GM12801 (cell line): Measurements from ENCODE around the gene LINC00237.

Source experiments
- TF ChIP-seq, protein P1 (sequence below): IDR thresholded peaks from one replicate; pipeline ENCODE4 v1.5.1; 2011; ENCODE audit warnings: control low read depth; ENCODE audit not compliant: insufficient read length; ENCODE audit errors: extremely low read depth

LINC00237 gene

GRCh38 chr20:21052686-21053001 is 53.5 kb downstream of the LINC00237 start:
- TF ChIP-seq, protein P1, sequence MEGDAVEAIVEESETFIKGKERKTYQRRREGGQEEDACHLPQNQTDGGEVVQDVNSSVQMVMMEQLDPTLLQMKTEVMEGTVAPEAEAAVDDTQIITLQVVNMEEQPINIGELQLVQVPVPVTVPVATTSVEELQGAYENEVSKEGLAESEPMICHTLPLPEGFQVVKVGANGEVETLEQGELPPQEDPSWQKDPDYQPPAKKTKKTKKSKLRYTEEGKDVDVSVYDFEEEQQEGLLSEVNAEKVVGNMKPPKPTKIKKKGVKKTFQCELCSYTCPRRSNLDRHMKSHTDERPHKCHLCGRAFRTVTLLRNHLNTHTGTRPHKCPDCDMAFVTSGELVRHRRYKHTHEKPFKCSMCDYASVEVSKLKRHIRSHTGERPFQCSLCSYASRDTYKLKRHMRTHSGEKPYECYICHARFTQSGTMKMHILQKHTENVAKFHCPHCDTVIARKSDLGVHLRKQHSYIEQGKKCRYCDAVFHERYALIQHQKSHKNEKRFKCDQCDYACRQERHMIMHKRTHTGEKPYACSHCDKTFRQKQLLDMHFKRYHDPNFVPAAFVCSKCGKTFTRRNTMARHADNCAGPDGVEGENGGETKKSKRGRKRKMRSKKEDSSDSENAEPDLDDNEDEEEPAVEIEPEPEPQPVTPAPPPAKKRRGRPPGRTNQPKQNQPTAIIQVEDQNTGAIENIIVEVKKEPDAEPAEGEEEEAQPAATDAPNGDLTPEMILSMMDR: no peak

GRCh38 chr20:21052241-21052640 is 53.9 kb downstream of the LINC00237 start:
- TF ChIP-seq, protein P1: no peak

- TF ChIP-seq, protein P1: no peak
These were observed 55.4 kb downstream of the LINC00237 start for GRCh38 chr20:21050710-21051109.

DNA sequence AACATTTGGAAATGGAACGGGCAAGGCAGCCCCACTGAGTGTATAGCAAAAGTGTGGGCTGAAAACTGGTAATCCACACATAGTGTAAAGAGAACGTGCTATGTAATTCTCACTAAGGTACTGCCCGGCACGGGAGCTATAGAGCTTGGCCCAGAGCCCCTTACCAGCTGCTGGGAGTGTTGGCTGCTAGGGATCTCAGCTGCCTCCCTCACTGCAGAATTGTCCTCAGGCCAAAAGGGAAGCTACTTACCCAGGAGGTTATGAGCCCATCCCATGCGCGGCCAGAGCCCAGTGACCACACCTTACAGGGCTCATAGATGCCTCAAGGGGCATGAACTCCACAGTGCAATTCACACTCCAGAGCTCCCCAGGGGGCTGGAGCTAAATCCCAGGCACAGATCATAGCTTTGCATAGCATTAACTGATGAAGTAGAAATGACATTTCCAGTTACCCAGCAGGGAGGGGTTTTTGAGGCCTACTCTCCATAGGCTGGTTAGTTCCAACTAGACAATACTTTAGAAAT is 56.8 kb downstream of the LINC00237 start:
- TF ChIP-seq, protein P1: no peak

GRCh38 chr20:21048841-21049273 is 57.3 kb downstream of the LINC00237 start:
- TF ChIP-seq, protein P1: no peak

DNA sequence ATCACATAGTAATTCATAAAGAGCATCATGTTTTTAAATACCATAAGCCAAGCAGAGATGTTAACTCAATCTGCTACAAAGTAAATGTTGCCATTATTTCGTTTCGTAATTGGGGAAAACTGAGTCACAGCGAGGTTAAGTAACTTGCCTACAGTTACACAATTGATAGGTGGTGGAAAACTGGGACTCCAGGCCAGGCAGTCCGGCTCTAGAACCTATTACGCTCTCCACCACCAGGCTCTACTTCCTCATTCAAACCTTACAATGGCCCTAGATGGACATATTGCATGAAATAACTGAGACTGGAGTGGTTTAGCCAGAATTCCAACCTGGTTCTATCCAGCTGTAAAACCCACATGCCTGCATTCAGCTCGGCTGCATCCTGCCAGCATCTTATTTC is 58.2 kb downstream of the LINC00237 start:
- TF ChIP-seq, protein P1: no peak

DNA sequence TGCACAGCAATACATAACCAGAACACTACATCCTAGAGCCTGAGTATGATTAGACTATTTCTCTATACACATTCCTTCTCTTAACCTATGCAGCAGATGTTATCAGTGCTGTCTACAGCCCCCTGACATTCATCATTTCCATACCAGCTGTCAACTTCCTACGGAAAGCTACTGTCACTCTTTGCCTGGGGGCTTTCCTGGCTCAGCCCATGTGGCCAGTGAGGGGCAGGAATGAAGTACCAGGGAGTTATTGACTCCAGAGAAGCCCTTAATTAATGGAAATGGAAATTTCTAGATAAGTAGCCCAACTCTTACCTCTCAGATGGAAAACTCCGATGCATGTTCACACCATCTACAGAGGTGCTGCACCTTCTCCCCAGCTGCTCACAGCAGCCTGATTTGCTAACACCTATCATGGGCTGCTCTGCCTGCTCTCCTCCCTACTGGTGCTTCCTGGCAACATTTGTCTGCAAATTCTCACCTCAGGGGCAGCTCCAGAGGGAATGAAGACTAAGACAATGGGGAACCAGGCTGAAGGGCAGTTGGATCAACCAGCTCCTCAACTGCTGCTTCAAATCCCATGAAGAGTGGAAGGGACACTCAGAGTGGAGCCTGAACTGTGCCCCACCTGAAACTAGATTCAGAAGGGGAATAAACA is 59.6 kb downstream of the LINC00237 start:
- TF ChIP-seq, protein P1: no peak
